NT2/D1 (cell line): ENCODE measurements around the gene COG3.
A peak's percentile ranks its signal among the peaks of the same experiment; 100 is the strongest.

ENCODE experiments used
- DNase-seq: peaks from one replicate; pipeline ENCODE4 v3.0.0-alpha.2; 2011; ENCODE audit warnings: low read depth, low spot score
- H3K27me3 ChIP-seq: 2 replicates; pipeline ENCODE4 v1.6.0; 2011; ENCODE audit warnings: mild to moderate bottlenecking; ENCODE audit not compliant: insufficient read length, insufficient read depth
- H3K36me3 ChIP-seq: 2 replicates; pipeline ENCODE4 v1.6.1; 2011; ENCODE audit warnings: mild to moderate bottlenecking, low read length, mixed read lengths; ENCODE audit not compliant: insufficient read depth, insufficient read length
- H3K4me1 ChIP-seq: 2 replicates; pipeline ENCODE4 v1.5.1; 2011; ENCODE audit not compliant: insufficient read depth, insufficient read length
- H3K4me3 ChIP-seq: 2 replicates; pipeline ENCODE4 v1.5.1; 2011; ENCODE audit warnings: low read depth; ENCODE audit not compliant: insufficient read length
- H3K9ac ChIP-seq: 2 replicates; pipeline ENCODE4 v1.6.0; 2011; ENCODE audit warnings: low read depth; ENCODE audit not compliant: insufficient read length
- H3K9me3 ChIP-seq: 2 replicates; pipeline ENCODE4 v1.5.1; 2011; ENCODE audit warnings: mild to moderate bottlenecking, low read length; ENCODE audit not compliant: insufficient read depth
- SUZ12 ChIP-seq: IDR thresholded peaks from 2 replicates; pipeline ENCODE4 v1.6.1; 2011; ENCODE audit not compliant: insufficient read length, insufficient read depth; ENCODE audit errors: extremely low read depth
- YY1 ChIP-seq: IDR thresholded peaks from 2 replicates; pipeline ENCODE4 v1.6.1; 2011; ENCODE audit not compliant: insufficient read length, insufficient read depth
- ZNF274 ChIP-seq: IDR thresholded peaks from 2 replicates; pipeline ENCODE4 v1.6.1; 2011; ENCODE audit warnings: mild to moderate bottlenecking, low read depth, low read length

Gene COG3

DNA sequence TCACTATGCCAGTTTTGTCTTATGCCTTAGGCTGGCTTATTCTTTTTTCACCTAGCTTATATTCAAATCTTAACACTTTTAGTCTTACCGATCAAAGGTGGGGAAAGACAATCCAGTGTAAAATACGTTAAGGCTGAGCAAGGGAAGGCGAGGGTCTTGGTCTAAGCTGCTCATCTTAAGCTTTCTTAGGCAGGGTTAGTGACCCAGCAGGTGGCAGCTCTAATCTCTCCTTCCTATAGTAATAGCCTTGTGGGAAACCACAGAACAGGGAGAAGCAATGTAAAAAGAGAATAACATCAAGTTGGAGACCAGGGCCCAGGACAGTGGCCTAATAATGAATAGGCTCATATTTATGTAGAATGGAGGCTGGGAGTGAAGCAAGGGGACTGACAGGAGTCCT is 45.9 kb downstream of the COG3 start:
- H3K36me3 ChIP-seq, result peaks cover 51% of the 10 kb centered on the region
- no peaks in the 10 kb centered on the region for H3K4me1 ChIP-seq
- no peak overlapping the region for H3K9ac ChIP-seq
- no peaks in the 10 kb centered on the region for H3K27me3 ChIP-seq
- no peak overlapping the region for H3K4me3 ChIP-seq
- no peaks in the 10 kb centered on the region for H3K9me3 ChIP-seq
- no peak for TF ChIP-seq YY1
- TF ChIP-seq SUZ12, result no peak
- no peak for TF ChIP-seq ZNF274
- DNase-seq, result no peak

DNA sequence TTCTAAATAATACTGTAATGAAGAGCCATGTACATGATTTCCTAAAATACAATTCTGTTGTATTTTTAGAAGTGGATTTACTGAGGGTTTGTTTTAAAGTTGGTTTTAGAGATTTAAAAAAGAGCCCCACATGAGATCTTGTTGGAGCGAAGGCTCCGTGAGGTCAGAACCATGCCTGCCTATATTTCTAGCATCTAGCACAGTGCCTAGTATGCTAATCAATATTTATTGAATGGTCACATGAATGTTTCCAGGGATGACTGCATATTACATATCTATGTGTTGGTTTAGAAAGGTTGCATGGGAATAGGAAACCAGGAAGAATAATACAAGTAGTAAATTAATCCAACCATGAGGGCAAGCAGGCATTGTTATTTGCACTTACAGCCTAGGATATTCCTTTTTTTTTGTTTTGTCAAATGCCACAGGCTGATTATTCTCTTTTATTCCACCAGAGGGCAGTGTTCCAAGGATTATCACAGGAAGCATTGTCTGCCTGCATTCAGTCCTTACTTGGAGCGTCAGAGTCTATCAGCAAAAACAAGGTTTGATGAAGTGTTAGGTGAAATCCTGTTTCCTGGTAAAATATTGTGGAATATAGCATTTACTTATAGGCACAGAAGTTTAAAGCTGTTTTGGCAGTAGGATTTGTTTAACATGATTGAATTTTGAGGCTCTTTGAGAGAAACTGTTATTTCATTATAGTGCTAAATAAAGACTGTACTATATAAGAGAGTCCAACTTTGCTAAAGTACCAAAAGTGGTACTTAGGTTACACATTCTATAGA is 46.8 kb downstream of the COG3 start:
- TF ChIP-seq SUZ12 (no peak), ZNF274 (no peak), YY1 (no peak)
- Histone ChIP-seq H3K9me3 (no peaks in the 10 kb centered on the region), H3K4me1 (no peaks in the 10 kb centered on the region), H3K4me3 (no peak overlapping the region), H3K27me3 (no peaks in the 10 kb centered on the region), H3K36me3 (peaks cover 48% of the 10 kb centered on the region), H3K9ac (no peak overlapping the region)
- peak; percentile 33 for DNase-seq

DNA sequence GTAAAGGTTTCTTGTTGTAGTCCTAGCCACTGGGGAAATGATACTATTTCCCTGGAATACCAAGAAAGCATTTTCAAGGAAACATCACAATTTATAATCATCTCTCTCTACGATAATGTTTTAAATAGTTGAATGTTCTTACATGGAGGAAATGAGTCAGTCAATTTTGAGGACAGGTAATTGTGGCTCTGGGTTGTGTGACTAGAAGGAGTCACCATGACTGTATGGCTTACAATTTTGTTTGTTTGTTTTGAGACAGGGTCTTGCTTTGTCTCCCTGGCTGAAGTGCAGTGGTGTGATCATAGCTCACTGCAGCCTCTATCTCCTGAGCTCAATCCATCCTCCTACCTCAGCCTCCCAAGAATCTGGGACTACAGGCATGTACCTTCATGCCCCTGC is 47.4 kb downstream of the COG3 start:
- no peak for DNase-seq
- TF ChIP-seq ZNF274 (no peak), YY1 (no peak), SUZ12 (no peak)
- Histone ChIP-seq H3K4me1 (no peaks in the 10 kb centered on the region), H3K4me3 (no peak overlapping the region), H3K9ac (no peak overlapping the region), H3K27me3 (no peaks in the 10 kb centered on the region), H3K9me3 (no peaks in the 10 kb centered on the region), H3K36me3 (peaks cover 48% of the 10 kb centered on the region)

DNA sequence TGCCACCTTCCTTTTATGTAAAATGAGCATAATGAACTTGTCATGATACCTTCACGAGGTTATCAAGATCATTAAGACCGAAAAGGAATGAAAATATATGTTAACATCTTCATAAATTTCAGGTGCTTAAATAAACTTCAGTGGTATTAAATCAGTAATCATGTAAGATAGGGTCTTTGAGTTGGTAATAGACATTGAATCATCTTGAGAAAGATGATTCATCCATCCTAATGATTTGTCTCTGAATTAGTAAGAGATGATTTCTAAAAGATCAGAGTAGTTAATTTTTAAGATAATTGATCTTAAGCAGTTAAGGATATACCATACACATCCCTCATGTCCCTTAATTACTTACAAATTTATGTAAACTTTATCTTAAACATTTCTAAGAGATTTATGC is 52.0 kb downstream of the COG3 start:
- Histone ChIP-seq H3K27me3 (no peaks in the 10 kb centered on the region), H3K9me3 (no peaks in the 10 kb centered on the region), H3K4me3 (no peak overlapping the region), H3K9ac (no peak overlapping the region), H3K36me3 (peaks cover 50% of the 10 kb centered on the region), H3K4me1 (no peaks in the 10 kb centered on the region)
- TF ChIP-seq SUZ12 (no peak), ZNF274 (no peak), YY1 (no peak)
- DNase-seq, result no peak

DNA sequence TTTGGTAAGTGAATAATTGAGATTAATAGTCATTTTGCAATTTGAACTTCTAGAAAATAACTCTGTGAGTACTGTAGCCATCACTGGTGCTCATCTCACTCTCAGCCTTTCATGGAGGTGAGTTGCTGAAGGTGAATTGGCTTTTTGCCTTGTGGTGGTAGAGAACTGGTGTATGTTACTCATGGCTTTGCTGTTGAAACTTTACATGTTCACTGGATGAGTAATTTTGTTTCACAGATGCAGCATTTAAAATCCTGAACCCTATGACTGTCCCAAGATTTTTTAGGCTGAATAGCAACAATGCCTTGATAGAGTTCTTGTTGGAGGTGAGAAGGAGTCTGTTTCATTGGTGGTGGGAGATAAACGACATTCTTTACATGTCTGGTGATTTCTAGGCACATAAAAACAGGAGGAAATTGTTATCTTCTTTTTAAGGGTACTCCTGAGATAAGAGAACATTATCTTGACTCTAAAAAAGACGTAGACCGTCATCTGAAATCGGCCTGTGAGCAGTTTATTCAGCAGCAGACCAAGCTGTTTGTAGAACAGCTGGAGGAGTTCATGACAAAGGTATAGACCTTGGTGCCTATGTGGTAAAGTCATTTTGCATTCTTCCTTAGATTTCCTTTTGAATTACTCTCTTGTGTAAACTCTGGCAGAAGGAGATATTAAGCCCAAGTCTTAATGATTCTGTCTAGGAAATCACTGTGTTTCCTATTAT is 53.9 kb downstream of the COG3 start:
- DNase-seq, result no peak
- H3K4me3 ChIP-seq, result no peak overlapping the region
- H3K36me3 ChIP-seq, result peaks cover 43% of the 10 kb centered on the region
- no peaks in the 10 kb centered on the region for H3K27me3 ChIP-seq
- TF ChIP-seq YY1 (no peak), SUZ12 (no peak)
- H3K9me3 ChIP-seq, result no peaks in the 10 kb centered on the region
- H3K9ac ChIP-seq, result no peak overlapping the region
- no peaks in the 10 kb centered on the region for H3K4me1 ChIP-seq

DNA sequence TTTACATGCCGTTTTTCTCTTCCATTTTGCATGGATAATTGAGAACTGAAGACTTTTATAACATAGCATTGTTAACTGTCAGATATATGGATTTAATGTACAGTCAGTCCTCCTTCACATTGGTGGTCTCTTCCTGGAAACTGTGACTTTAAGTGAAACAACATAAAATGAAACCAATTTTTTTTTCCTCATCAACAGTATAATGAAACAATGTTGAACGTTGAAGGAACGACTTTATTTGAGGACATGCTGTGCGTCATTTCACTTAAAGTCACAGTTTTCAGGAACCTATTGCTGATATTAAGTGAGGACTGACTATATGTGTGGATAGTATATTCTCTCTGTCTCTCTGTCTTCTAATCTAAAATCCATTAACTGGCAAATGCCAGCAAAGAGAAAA is 54.8 kb downstream of the COG3 start:
- Histone ChIP-seq H3K9me3 (no peaks in the 10 kb centered on the region), H3K4me3 (no peak overlapping the region), H3K36me3 (peaks cover 44% of the 10 kb centered on the region), H3K4me1 (no peaks in the 10 kb centered on the region), H3K9ac (no peak overlapping the region), H3K27me3 (no peaks in the 10 kb centered on the region)
- TF ChIP-seq SUZ12, result no peak
- no peak for TF ChIP-seq ZNF274
- TF ChIP-seq YY1, result no peak
- DNase-seq, result no peak

DNA sequence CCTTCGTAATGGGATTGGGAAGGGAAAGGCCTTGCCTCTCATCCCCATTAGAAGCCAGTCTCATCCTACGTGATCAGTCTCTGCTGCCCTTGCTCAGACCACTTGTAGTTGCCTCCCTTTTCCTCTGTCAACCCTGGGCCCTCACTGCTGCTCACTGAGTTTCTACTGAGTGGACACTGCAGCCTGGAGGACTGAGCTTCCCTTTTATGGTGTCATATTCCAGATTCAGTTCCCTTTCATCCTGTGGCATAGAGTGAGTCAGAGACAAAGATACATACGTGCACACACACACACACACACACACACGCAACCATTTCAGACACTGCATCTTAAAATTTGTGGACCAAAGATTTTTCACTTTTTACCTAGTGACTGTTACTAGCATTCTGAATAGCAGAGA is 56.6 kb downstream of the COG3 start:
- no peaks in the 10 kb centered on the region for H3K9me3 ChIP-seq
- TF ChIP-seq SUZ12, result no peak
- TF ChIP-seq ZNF274, result no peak
- no peak for TF ChIP-seq YY1
- H3K4me3 ChIP-seq, result no peak overlapping the region
- no peak overlapping the region for H3K9ac ChIP-seq
- H3K27me3 ChIP-seq, result no peaks in the 10 kb centered on the region
- no peaks in the 10 kb centered on the region for H3K4me1 ChIP-seq
- no peak for DNase-seq
- peaks cover 35% of the 10 kb centered on the region for H3K36me3 ChIP-seq
